Measurements from ENCODE around the gene FHIP2A.
"Not testable (repeated sequence)": the region's sequence is repeated elsewhere in the genome, so short reads cannot be mapped to it uniquely, and the experiment has no call there.

Gene FHIP2A

GRCh38 chr10:114821293-114821914 lies at the start of gene FHIP2A:
FHIP2A (plus strand) TSS chr10:114821780; CDS start chr10:114822079, 299 bp downstream.
- peak; percentile 89 for DNase-seq (ENCODE audit: low spot score)

DNA sequence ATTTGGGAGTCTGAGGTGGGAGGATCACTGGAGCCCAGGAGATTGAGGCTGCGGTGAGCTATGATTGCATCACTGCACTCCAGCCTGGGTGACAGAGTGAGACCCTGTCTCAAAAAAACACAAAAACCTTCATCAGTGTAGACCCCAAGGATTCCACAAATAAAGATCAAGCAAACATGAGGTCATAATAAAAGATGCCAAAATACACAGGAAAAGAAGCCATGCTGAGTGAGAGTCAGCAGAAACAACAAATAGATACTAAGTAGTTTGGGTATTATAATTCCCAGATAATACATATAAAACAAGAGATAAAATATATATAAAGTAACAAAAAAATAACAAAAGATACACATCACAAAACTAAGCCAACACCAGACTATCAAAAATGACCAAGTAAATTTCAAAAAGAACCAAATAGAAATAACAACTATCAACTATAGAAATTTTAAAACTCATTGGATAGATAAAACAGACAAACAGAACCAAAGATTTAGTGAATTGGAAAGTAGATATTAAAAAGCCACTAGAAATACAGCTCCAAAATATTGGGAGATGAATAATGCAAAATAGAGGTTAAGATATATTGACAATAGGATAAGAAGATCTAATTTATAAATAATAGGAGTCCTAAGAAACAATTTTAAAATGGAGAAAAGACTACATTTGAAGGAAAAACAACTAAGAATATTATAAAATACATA lies 48.9 kb upstream of the FHIP2A start:
- no peak for DNase-seq (ENCODE audit: low spot score)

GRCh38 chr10:114773197-114773532 lies 48.4 kb upstream of the FHIP2A start:
- no peak for DNase-seq (ENCODE audit: low spot score)

- DNase-seq (ENCODE audit: low spot score): not testable (repeated sequence)
Observed at GRCh38 chr10:114775082-114775481, 46.5 kb upstream of the FHIP2A start.

DNA sequence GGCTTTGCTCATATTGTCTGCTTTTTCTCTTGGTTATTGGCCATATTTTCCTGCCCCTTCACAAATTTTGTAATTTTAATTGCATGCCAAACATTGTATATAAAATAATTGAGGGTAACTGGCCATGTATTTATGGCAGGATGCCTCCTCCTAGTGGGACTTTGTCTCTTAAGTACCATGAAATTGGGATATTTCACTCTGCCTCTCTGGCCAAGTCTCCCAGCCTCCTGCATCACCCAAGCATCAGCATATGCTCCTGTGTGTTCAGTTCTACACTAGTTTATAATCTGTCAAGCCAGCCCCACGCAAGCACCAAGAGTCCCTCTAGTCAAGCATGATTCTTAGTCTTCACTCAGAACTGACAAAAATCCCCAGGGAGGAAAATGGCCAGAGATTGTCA lies 44.2 kb upstream of the FHIP2A start:
- no peak for DNase-seq (ENCODE audit: low spot score)

DNA sequence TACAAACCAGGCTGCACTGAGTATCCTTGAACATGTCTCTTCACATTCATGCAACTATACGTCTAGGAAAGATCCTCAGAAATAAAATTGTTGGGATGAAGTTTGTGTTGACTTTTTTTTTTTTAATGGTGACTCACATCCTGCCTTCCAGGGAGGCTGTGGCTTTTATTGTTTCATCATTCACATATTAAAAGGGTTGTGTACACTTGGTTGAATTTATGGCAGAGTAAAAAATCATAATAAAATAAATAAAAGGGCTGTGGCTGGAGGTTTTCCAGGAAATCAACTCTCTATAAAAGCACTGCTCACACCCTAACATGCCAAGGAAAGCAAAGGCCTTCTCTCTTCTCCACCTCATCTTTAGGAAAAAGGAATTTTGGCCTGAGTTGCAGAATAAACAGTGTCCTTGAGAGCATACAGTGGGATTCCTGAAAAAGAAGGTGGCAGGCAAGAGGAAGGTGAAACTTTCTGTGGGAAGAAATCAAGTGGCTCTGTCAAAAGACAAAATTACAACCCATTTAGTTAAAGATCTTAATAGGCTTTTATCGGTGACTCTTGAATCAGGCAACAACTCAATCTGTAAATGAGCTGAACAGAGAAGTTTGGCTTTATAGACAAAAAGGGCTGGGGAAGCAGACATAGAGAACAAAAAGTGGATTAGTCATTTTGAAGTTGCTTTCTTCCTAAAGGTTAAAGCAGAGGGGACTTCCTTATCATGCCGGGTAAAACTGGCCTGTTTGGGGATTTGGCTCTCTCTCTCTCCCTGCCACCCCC lies 41.6 kb upstream of the FHIP2A start:
- no peak for DNase-seq (ENCODE audit: low spot score)

DNA sequence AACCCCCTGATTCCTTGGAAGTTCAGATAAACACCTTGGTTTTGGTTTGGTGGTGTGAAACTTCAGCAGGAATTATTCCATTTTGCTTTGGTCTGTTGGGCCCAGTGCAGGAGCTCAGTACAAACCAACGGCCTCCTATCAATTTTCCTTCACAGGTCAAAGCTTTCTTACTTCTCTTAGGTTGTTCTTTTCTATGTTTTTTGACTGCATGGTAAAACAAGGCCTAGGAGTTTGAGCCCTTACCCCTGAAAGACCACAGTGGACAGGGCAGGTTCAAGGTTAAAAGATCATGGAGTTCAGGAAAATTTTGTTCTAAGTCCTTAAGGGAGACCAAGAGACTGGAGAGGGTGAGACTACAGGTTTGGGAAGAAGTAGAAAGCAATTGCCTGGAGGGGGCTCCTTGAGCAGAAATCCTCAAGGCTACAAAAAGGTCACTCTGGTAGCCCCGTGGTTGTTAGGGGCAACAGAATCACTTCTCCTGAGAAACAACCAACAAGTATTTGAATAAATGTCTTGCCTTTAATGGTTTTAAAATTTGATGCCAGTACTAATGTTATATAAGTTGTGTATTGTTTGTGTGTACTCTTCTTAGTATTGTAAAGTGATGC lies 40.9 kb upstream of the FHIP2A start:
- DNase-seq (ENCODE audit: low spot score): no peak

- no peak for DNase-seq (ENCODE audit: low spot score)
Observed at GRCh38 chr10:114782666-114783065, 38.9 kb upstream of the FHIP2A start.

DNA sequence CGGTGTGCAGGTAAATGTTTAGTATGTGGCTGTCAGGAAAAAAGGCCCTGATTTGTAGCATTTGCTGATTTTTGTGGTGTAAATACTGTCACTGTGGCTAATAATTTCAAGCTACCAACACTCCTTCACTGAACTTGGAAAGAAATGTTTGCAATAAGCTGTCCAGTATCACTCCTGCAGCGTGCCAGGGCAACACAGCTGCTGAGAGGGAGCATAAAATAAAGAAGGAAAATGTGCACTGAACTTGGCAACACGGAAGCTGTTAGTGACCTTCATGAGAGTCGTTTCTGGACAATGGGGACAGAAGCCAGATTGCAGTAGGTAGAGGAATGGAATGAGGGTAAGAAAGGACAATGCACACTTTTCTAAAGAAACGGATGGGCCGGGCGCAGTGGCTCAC lies 37.9 kb upstream of the FHIP2A start:
- no peak for DNase-seq (ENCODE audit: low spot score)

- peak; percentile 52 for DNase-seq (ENCODE audit: low spot score)
Observed at GRCh38 chr10:114786492-114786891, 35.1 kb upstream of the FHIP2A start.

DNA sequence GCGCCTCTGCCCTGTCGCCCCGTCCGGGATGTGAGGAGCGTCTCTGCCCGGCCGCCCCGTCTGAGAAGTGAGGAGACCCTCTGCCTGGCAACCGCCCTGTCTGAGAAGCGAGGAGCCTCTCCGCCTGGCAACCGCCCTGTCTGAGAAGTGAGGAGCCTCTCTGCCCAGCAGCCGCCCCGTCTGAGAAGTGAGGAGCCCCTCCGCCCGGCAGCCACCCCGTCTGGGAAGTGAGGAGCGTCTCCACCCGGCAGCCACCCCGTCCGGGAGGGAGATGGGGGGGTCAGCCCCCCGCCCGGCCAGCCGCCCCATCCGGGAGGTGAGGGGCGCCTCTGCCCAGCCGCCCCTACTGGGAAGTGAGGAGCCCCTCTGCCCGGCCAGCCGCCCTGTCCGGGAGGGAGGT lies 34.4 kb upstream of the FHIP2A start:
- not testable (repeated sequence) for DNase-seq (ENCODE audit: low spot score)

DNA sequence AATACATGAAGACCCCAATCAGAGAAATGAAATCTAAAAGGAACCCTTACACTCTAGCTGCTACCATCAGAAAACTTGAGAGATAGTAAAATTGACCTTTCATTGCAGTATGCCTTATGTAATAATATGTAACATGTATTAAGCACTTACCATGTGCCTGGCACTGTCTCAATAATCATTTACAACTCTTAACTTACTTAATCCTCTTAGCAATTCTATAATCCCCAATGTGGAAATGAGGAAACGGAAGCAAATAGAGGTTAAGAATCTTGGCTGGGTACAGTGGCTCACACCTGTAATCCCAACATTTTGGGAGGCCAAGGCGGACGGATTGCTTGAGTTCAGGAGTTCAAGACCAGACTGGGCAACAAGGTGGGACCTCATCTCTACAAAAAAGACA lies 29.8 kb upstream of the FHIP2A start:
- DNase-seq (ENCODE audit: low spot score): no peak

GRCh38 chr10:114795039-114795438 lies 26.5 kb upstream of the FHIP2A start:
- no peak for DNase-seq (ENCODE audit: low spot score)

DNA sequence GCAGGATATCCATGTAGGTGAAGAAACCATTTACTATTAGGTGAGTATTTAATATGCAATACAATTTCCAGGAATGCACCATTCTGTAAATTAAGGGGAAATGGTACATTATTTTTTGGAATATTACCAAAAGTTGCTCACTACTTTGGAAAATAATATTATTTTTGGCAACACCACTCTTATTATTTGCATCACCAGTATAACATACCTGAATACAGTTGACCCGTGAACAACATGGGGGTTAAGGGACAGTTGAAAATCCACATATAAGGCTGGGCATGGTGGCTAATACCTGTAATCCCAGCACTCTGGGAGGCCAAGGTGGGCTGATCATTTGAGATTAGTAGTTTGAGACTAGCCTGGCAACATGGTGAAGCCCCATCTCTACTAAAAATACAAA lies 21.2 kb upstream of the FHIP2A start:
- DNase-seq (ENCODE audit: low spot score): no peak

GRCh38 chr10:114801411-114801813 lies 20.2 kb upstream of the FHIP2A start:
- DNase-seq (ENCODE audit: low spot score): no peak

GRCh38 chr10:114802177-114802576 lies 19.4 kb upstream of the FHIP2A start:
- DNase-seq (ENCODE audit: low spot score): no peak

- no peak for DNase-seq (ENCODE audit: low spot score)
Observed at GRCh38 chr10:114806562-114807391, 14.8 kb upstream of the FHIP2A start.

GRCh38 chr10:114808982-114809381 lies 12.6 kb upstream of the FHIP2A start:
- DNase-seq (ENCODE audit: low spot score): no peak

DNA sequence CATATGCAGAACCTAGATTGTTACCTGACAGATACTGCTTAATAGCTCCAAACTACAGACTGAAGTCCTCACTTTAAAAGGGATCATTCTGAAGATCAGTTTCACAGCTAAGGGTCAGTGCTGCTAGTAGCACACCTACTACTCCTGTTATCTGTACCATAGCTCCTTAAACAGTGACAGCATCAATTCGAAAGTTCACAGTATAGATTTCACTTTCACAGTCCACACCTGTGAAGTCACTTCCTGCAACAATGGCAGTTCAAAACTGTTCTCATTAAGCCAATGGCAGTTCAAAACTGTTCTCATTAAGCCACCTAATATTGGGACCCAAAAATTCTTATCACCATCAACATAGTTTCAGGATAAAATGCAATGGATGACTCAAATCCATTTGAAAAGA lies 10.7 kb upstream of the FHIP2A start:
- DNase-seq (ENCODE audit: low spot score): no peak

- no peak for DNase-seq (ENCODE audit: low spot score)
Observed at GRCh38 chr10:114811862-114812261, 9.7 kb upstream of the FHIP2A start.

- no peak for DNase-seq (ENCODE audit: low spot score)
Observed at GRCh38 chr10:114815791-114816190, 5.8 kb upstream of the FHIP2A start.

DNA sequence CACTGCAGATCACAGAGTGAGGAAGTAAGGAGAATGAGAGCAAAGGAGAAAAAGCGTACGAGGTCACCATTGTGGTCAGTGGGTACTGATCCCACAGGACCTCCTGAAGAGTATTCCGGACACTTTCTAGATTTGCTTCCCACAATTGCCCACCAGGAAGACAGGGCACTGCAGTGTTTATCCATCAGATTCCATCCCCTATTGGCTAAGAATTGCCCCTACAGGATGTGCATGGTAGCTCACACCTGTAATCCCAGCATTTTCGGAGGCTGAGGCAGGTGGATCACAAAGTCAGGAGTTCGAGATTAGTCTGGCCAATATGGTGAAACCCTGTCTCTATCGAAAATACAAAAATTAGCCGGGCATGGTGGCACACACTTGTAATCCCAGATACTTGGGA lies 5.3 kb upstream of the FHIP2A start:
- DNase-seq (ENCODE audit: low spot score): no peak

Data from hematopoietic multipotent progenitor cell treated with erythropoietin and hydrocortisone succinate and interleukin-3 and kit ligand, for 17 days (in vitro differentiated cells).